DND-41 (cell line): Measurements from ENCODE around the gene NEU1.

Experiments
- EZH2 ChIP-seq: IDR thresholded peaks from 3 replicates; pipeline ENCODE4 v1.6.1; 2012; ENCODE audit warnings: borderline replicate concordance, low read depth, mild to moderate bottlenecking, moderate library complexity, low read length, inconsistent platforms; ENCODE audit not compliant: severe bottlenecking
- TF ChIP-seq, protein P1 (sequence below): IDR thresholded peaks from 2 replicates; pipeline ENCODE4 v1.5.1; 2012; ENCODE audit warnings: borderline replicate concordance, low read length, moderate library complexity, mild to moderate bottlenecking; ENCODE audit not compliant: poor library complexity, severe bottlenecking; ENCODE audit errors: extremely low read depth

- TF ChIP-seq, protein P1, sequence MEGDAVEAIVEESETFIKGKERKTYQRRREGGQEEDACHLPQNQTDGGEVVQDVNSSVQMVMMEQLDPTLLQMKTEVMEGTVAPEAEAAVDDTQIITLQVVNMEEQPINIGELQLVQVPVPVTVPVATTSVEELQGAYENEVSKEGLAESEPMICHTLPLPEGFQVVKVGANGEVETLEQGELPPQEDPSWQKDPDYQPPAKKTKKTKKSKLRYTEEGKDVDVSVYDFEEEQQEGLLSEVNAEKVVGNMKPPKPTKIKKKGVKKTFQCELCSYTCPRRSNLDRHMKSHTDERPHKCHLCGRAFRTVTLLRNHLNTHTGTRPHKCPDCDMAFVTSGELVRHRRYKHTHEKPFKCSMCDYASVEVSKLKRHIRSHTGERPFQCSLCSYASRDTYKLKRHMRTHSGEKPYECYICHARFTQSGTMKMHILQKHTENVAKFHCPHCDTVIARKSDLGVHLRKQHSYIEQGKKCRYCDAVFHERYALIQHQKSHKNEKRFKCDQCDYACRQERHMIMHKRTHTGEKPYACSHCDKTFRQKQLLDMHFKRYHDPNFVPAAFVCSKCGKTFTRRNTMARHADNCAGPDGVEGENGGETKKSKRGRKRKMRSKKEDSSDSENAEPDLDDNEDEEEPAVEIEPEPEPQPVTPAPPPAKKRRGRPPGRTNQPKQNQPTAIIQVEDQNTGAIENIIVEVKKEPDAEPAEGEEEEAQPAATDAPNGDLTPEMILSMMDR: peak; percentile 23
- no peak for TF ChIP-seq EZH2
These were observed 35.2 kb upstream of the NEU1 start, which contains the start of gene EHMT2 for GRCh38 chr6:31897612-31898382.
